ENCODE data around the gene TAF1B. TPM values are rescaled to one million over a fixed set of nuclear protein-coding genes. Genes with fewer than 3 reads are reported as not detected.

The TAF1B gene
- total RNA-seq, 1 donor from 2014 or later = 86.3 TPM

DNA sequence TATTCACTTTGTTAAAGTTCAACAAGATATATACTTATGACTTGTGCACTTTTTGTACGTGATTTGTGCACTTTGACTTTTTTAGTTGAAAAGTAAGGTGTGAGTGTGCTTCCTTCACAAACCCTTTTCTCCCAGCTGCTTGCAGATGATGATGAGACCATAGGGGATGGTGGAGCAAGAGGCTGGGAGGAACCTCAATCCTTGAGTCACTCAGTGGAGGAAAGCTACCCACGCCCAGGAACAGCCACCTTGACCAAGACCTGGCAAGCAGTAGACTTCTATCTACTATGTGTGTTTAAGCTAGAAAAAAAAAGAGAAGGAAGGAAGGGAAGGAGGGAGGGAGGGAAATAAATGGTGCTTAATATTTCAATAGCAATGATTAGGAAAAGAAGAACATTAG lies 25.2 kb upstream of the TAF1B start:
- DNase-seq (ENCODE audit: low spot score) = no peak
- no peaks in the 10 kb centered on the region for H3K27me3 ChIP-seq
- Mint-ChIP-seq H3K4me3 (no peak overlapping the region), H3K36me3 (no peaks in the 10 kb centered on the region), H3K27me3 (ENCODE audit: insufficient read depth, low read depth) (peaks cover 2% of the 10 kb centered on the region), H3K9me3 (no peaks in the 10 kb centered on the region), H3K27ac (no peak overlapping the region), H3K4me1 (peaks cover 6% of the 10 kb centered on the region)
- no peaks in the 10 kb centered on the region for H3K79me2 ChIP-seq (ENCODE audit: low read depth)
- no peak overlapping the region for H3K9ac ChIP-seq
- TF ChIP-seq EZH2phosphoT487 (IDR thresholded peaks at IDR 0.05) (no peak), EZH2 (IDR thresholded peaks at IDR 0.05) (no peak)
- TF ChIP-seq, protein P1, sequence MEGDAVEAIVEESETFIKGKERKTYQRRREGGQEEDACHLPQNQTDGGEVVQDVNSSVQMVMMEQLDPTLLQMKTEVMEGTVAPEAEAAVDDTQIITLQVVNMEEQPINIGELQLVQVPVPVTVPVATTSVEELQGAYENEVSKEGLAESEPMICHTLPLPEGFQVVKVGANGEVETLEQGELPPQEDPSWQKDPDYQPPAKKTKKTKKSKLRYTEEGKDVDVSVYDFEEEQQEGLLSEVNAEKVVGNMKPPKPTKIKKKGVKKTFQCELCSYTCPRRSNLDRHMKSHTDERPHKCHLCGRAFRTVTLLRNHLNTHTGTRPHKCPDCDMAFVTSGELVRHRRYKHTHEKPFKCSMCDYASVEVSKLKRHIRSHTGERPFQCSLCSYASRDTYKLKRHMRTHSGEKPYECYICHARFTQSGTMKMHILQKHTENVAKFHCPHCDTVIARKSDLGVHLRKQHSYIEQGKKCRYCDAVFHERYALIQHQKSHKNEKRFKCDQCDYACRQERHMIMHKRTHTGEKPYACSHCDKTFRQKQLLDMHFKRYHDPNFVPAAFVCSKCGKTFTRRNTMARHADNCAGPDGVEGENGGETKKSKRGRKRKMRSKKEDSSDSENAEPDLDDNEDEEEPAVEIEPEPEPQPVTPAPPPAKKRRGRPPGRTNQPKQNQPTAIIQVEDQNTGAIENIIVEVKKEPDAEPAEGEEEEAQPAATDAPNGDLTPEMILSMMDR (IDR thresholded peaks at IDR 0.05) = no peak
- no peaks in the 10 kb centered on the region for H3K36me3 ChIP-seq
- H3K4me2 ChIP-seq = no peak overlapping the region
- no peaks in the 10 kb centered on the region for H3K9me3 ChIP-seq (ENCODE audit: low read depth)
- H3K27ac ChIP-seq = no peak overlapping the region
- no peak overlapping the region for H3K4me3 ChIP-seq
- H3F3A ChIP-seq (ENCODE audit: low read depth) = no peaks in the 10 kb centered on the region
- no peak overlapping the region for H2AFZ ChIP-seq (replicated peaks)
- H3K4me1 ChIP-seq = peaks cover 3% of the 10 kb centered on the region
- H4K20me1 ChIP-seq (ENCODE audit: low read depth) = no peaks in the 10 kb centered on the region

DNA sequence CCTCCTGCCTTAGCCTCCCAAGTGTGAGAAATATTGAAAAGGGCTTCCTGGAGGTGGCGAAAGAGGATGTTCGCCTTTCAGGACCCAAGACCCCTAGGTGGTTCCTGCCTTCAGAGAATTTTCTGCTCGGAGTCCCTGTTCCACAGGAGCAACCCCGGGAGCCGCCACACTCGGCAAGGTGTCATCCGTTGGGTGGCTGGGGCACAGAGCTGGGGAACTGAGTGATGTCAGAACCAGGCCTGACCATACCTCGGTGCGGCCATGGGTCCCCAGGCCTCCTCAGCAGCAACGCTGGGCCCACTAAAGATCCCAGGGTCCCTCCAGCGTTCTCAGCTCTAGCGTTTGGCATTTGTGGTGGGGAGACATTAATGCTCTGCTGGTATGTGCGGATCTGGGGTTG lies 23.7 kb upstream of the TAF1B start:
- H3K9ac ChIP-seq = no peak overlapping the region
- no peaks in the 10 kb centered on the region for H3K79me2 ChIP-seq (ENCODE audit: low read depth)
- H3K4me3 ChIP-seq = no peak overlapping the region
- TF ChIP-seq, protein P1 (IDR thresholded peaks at IDR 0.05) = no peak
- TF ChIP-seq EZH2 (IDR thresholded peaks at IDR 0.05) = no peak
- no peak for TF ChIP-seq EZH2phosphoT487 (IDR thresholded peaks at IDR 0.05)
- H3K4me3 Mint-ChIP-seq = no peak overlapping the region
- no peak for DNase-seq (ENCODE audit: low spot score)
- no peaks in the 10 kb centered on the region for H3K27me3 ChIP-seq
- no peak overlapping the region for H3K4me2 ChIP-seq
- peaks cover 2% of the 10 kb centered on the region for H3K27me3 Mint-ChIP-seq (ENCODE audit: insufficient read depth, low read depth)
- H3F3A ChIP-seq (ENCODE audit: low read depth) = no peaks in the 10 kb centered on the region
- H3K4me1 Mint-ChIP-seq = peaks cover 2% of the 10 kb centered on the region
- no peaks in the 10 kb centered on the region for H3K36me3 Mint-ChIP-seq
- no peak overlapping the region for H3K27ac ChIP-seq
- no peaks in the 10 kb centered on the region for H3K4me1 ChIP-seq
- no peaks in the 10 kb centered on the region for H3K9me3 Mint-ChIP-seq
- no peaks in the 10 kb centered on the region for H4K20me1 ChIP-seq (ENCODE audit: low read depth)
- H3K9me3 ChIP-seq (ENCODE audit: low read depth) = no peaks in the 10 kb centered on the region
- no peaks in the 10 kb centered on the region for H3K36me3 ChIP-seq
- no peak overlapping the region for H3K27ac Mint-ChIP-seq
- no peak overlapping the region for H2AFZ ChIP-seq (replicated peaks)

DNA sequence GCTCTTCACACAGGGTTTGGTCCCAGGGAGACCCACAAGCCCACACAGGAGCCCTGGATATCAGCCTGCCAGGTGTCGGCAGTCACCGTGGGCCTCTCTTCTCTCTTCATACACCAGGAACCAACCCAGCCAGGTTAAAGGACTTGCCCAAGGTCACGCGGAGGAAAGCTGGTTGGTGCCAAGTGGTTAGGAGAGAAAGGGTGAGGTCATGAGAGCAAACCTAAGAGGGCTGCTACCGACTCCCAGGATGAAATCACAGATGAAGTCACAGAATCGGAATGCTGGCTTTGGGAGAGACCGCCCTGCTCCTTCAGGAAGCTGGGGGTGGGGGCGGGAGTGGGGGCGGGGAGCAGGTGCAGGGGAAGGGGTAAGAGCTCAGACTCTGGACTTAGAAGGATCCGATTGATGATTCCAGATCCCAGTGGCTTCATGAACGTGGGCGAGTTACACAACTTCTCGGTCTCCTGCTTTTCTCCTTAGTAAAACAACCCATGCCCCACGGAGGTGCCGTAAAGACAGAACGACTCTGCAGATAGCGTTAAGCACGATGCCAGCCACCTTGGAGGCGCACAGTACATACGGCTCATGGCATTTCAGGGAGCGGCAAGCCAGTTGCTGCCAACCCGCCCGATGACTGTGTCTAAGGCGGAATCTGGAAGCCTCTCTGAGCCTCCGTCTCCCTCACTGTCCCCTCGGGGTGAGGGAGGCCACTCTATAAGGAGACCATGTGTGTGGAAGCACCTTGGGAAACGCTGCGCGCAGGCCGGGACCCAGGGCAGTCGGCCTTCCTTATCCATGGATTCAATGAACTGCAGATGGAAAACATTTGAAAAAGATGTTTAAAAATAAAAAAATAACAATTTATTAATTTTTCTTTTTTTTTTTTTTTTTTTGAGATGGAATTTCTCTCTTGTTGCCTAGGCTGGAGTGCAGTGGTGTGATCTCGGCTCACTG lies 23.0 kb upstream of the TAF1B start:
- peaks cover 2% of the 10 kb centered on the region for H3K4me1 Mint-ChIP-seq
- Histone ChIP-seq H3K36me3 (no peaks in the 10 kb centered on the region), H3K79me2 (ENCODE audit: low read depth) (no peaks in the 10 kb centered on the region), H3F3A (ENCODE audit: low read depth) (no peaks in the 10 kb centered on the region), H3K27me3 (no peaks in the 10 kb centered on the region), H3K9me3 (ENCODE audit: low read depth) (no peaks in the 10 kb centered on the region), H2AFZ (replicated peaks) (no peak overlapping the region), H4K20me1 (ENCODE audit: low read depth) (no peaks in the 10 kb centered on the region), H3K27ac (no peak overlapping the region), H3K4me3 (no peak overlapping the region), H3K4me2 (no peak overlapping the region), H3K4me1 (no peaks in the 10 kb centered on the region), H3K9ac (no peak overlapping the region)
- no peak overlapping the region for H3K4me3 Mint-ChIP-seq
- H3K36me3 Mint-ChIP-seq = no peaks in the 10 kb centered on the region
- H3K27ac Mint-ChIP-seq = no peak overlapping the region
- TF ChIP-seq, protein P1 (IDR thresholded peaks at IDR 0.05) = no peak
- TF ChIP-seq EZH2phosphoT487 (IDR thresholded peaks at IDR 0.05) (no peak), EZH2 (IDR thresholded peaks at IDR 0.05) (no peak)
- H3K9me3 Mint-ChIP-seq = no peaks in the 10 kb centered on the region
- H3K27me3 Mint-ChIP-seq (ENCODE audit: insufficient read depth, low read depth) = peaks cover 4% of the 10 kb centered on the region
- DNase-seq (ENCODE audit: low spot score) = no peak

Data from neural progenitor cell (in vitro differentiated cells).